Spleen (tissue), 11 donors: Measurements from ENCODE around the gene SMIM7. TPM values are rescaled to one million over a fixed set of nuclear protein-coding genes. Genes with fewer than 3 reads are reported as not detected.

Experiments
- DNase-seq: peaks from one replicate; pipeline ENCODE4 v3.0.0-alpha.2; 2020
- H3K27ac ChIP-seq, 8 donors: fragments of 200-600 bp; sonication (generic) in 7 of 8; 1 replicate in 4 of 8; 2 replicates in 4 of 8; pipeline versions ENCODE4 v1.5.0 to v1.8.0; 2016 to 2021; ENCODE audit warnings: inconsistent platforms in 4 of 8, mild to moderate bottlenecking in 4 of 8, moderate library complexity in 1 of 8
- H3K27me3 ChIP-seq, 7 donors: fragments of 200-600 bp; sonication (generic) in 6 of 7; replicated peaks in 1 of 7; 1 replicate in 4 of 7; 2 replicates in 3 of 7; pipeline versions ENCODE4 v1.5.0 to v1.8.0; 2016 to 2021; ENCODE audit warnings: inconsistent platforms in 3 of 7, mild to moderate bottlenecking in 1 of 7
- H3K36me3 ChIP-seq, 6 donors: fragments of 200-600 bp; sonication (generic) in 5 of 6; 1 replicate in 4 of 6; 2 replicates in 2 of 6; pipeline versions ENCODE4 v1.5.0 to v1.8.0; 2016 to 2021; ENCODE audit warnings: inconsistent platforms in 2 of 6
- H3K4me1 ChIP-seq, 6 donors: fragments of 200-600 bp; sonication (generic) in 5 of 6; 1 replicate in 3 of 6; 2 replicates in 3 of 6; pipeline versions ENCODE4 v1.5.0 to v1.8.0; 2016 to 2021; ENCODE audit warnings: inconsistent platforms in 3 of 6
- H3K4me3 ChIP-seq, 8 donors: fragments of 200-600 bp; sonication (generic) in 7 of 8; 1 replicate in 4 of 8; 2 replicates in 4 of 8; pipeline versions ENCODE4 v1.5.0 to v1.8.0; 2016 to 2021; ENCODE audit warnings: inconsistent platforms in 4 of 8, mild to moderate bottlenecking in 4 of 8, moderate library complexity in 2 of 8
- H3K9me3 ChIP-seq, 8 donors: fragments of 200-600 bp; sonication (generic) in 7 of 8; 1 replicate in 4 of 8; 2 replicates in 4 of 8; pipeline versions ENCODE4 v1.5.0 to v1.8.0; 2016 to 2021; ENCODE audit warnings: inconsistent platforms in 4 of 8
- POLR2A ChIP-seq, 3 donors: fragments of 450-650 bp; IDR thresholded peaks; one replicate each; pipeline ENCODE4 v1.5.1; 2017; ENCODE audit warnings: antibody characterized with exemption in 3 of 3, mild to moderate bottlenecking in 1 of 3
- POLR2AphosphoS5 ChIP-seq, 3 donors: sonication (generic); formaldehyde crosslinking; IDR thresholded peaks; one replicate each; pipeline ENCODE4 v1.5.1; 2017; ENCODE audit warnings: antibody characterized with exemption in 3 of 3
- WGBS, 5 donors: extraction: QIAGEN DNeasy Blood & Tissue Kit in 3 of 5; methylation state at CpG; one replicate each; pipeline versions ENCODE4 v1.1.5 to v1.1.7; 2013 to 2018; 5-methylcytosine and 5-hydroxymethylcytosine counted together
- intact Hi-C: fragments of 100-400 bp; cut with DNase I; formaldehyde crosslinking; loops from one replicate; pipeline ENCODE4 v1.15.0; 2023; ENCODE audit warnings: low total_unique reads
- polyA plus RNA-seq, 3 donors: library from polyadenylated mRNA; stranded (reverse); fragments of 200-250 nt; gene quantifications; one replicate each; pipeline ENCODE4 v1.2.1, GENCODE V29; 2013
- total RNA-seq, 7 donors: library from RNA; depleted of rRNA in 3 of 7; stranded (reverse); fragments of >200 nt in 3 of 7; fragmentation: NEBNext Ultra II Directional in 4 of 7; extraction: Animal tissue kit (Norgen Biotek cat#: 25700) in 4 of 7; gene quantifications; one replicate each; pipeline versions ENCODE4 v1.1.0 to v1.2.1, GENCODE V29; 2016 to 2021
- TF ChIP-seq, protein P1 (sequence below), 11 experiments: fragments of 200-600 bp in 7 of 11; fragments of 450-650 bp in 4 of 11; sonication (generic) in 4 of 11; IDR thresholded peaks in 8 of 11; conservative IDR thresholded peaks in 3 of 11; 1 replicate in 7 of 11; 2 replicates in 4 of 11; pipeline versions ENCODE4 v1.4.0 to v1.8.0; 2016 to 2021; ENCODE audit warnings: antibody characterized with exemption in 11 of 11, inconsistent platforms in 4 of 11, mild to moderate bottlenecking in 1 of 11
- donor health status: healthy with polysubstance abuse.
- donor health status: DM: no; HTN: no; CAD: no; lungs with moderate emphysema.
- donor health status: DM: no; HTN: no; CAD: no.
- donor health status: Bipolar disorder and iron deficiency.
- donor health status: healthy.
- donor health status: DM: no; HTN: no; CAD: no.
- donor health status: DM: yes; HTN: yes; CAD: no.

The SMIM7 gene
- total and polyA plus RNA-seq, 10 donors = 57.3 to 95.4 (median 76.7) TPM

DNA sequence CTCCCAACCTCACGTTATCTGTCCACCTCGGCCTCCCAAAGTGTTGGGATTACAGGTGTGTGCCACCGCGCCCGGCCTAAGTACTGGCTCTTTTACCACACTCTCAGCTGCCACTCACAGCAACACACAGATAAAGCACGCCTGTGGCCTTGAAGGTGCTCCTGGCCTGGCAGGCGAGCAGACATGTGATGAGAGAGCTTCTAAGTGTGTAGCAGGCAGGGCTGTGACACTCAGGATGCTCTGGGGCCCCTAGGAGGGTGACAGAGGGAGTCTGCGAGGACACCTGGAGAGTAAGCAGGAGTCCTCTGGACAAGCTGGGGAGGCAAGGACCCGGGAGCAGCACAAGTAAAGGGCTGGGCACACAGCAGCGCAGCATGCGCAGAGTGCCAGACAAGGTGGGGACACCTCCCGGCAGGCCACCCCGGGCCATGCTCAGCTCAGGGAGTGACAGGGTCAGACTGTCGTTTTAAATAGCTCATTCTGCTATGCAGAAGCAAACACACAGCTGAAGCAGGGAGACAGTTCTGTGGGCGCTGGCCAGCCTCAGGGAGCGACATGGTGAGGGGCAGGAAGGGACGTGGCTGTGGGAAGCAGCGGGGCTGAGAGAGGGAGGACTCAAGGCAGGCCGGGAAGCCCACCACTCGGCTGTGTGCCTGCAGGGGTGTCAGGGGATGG is 58.4 kb downstream of the SMIM7 start:
- Histone ChIP-seq H3K27me3 (no peaks in the 10 kb centered on the region), H3K27ac (no peak overlapping the region), H3K9me3 (no peaks in the 10 kb centered on the region), H3K4me1 (peaks cover 0 to 80% (median 44%) of the 10 kb centered on the region in 6 donors), H3K36me3 (peaks cover 0 to 21% (median 0%) of the 10 kb centered on the region in 6 donors), H3K4me3 (no peak overlapping the region)
- no peak for DNase-seq
- 95 to 97% (median 95%) methylated on average over 18 to 20 of the region's 20 CpGs for WGBS, 5 donors
- intact Hi-C loops = no loop called here
- peak in 1 of 3 donors; percentile 19 for TF ChIP-seq POLR2AphosphoS5 (IDR thresholded peaks at IDR 0.05)
- TF ChIP-seq, protein P1, sequence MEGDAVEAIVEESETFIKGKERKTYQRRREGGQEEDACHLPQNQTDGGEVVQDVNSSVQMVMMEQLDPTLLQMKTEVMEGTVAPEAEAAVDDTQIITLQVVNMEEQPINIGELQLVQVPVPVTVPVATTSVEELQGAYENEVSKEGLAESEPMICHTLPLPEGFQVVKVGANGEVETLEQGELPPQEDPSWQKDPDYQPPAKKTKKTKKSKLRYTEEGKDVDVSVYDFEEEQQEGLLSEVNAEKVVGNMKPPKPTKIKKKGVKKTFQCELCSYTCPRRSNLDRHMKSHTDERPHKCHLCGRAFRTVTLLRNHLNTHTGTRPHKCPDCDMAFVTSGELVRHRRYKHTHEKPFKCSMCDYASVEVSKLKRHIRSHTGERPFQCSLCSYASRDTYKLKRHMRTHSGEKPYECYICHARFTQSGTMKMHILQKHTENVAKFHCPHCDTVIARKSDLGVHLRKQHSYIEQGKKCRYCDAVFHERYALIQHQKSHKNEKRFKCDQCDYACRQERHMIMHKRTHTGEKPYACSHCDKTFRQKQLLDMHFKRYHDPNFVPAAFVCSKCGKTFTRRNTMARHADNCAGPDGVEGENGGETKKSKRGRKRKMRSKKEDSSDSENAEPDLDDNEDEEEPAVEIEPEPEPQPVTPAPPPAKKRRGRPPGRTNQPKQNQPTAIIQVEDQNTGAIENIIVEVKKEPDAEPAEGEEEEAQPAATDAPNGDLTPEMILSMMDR (IDR thresholded peaks at IDR 0.05 in 8 of 11, conservative IDR thresholded peaks at IDR 0.05 in 3 of 11) = no peak

DNA sequence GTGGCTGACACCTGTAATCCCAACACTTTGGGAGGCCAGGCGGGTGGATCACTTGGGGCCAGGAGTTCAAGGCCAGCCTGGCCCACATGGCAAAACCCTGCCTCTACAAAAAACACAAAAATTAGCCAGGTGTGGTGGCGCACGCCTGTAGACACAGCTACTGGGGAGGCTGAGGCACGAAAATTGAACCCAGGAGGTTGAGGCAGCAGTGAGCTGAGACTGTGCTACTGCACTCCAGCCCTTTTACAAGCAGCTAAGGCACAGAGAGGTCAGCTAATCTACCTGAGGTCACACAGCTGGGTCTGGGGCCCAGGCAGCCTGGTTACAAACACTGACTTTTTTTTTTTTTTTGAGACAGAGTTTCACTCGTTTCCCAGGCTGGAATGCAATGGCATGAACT is 59.1 kb downstream of the SMIM7 start:
- TF ChIP-seq, protein P1 (IDR thresholded peaks at IDR 0.05 in 8 of 11, conservative IDR thresholded peaks at IDR 0.05 in 3 of 11) = no peak
- no peak for TF ChIP-seq POLR2A (IDR thresholded peaks at IDR 0.05)
- no peak for TF ChIP-seq POLR2AphosphoS5 (IDR thresholded peaks at IDR 0.05)
- WGBS, 5 donors = 92 to 98% (median 94%) methylated on average over 5 of the region's 5 CpGs
- no peak overlapping the region for H3K27ac ChIP-seq
- H3K36me3 ChIP-seq = peaks cover 0 to 15% (median 0%) of the 10 kb centered on the region in 6 donors
- intact Hi-C loops = no loop called here
- no peaks in the 10 kb centered on the region for H3K9me3 ChIP-seq
- peaks cover 0 to 80% (median 41%) of the 10 kb centered on the region in 6 donors for H3K4me1 ChIP-seq
- DNase-seq = no peak
- no peak overlapping the region for H3K4me3 ChIP-seq
- H3K27me3 ChIP-seq = no peaks in the 10 kb centered on the region

DNA sequence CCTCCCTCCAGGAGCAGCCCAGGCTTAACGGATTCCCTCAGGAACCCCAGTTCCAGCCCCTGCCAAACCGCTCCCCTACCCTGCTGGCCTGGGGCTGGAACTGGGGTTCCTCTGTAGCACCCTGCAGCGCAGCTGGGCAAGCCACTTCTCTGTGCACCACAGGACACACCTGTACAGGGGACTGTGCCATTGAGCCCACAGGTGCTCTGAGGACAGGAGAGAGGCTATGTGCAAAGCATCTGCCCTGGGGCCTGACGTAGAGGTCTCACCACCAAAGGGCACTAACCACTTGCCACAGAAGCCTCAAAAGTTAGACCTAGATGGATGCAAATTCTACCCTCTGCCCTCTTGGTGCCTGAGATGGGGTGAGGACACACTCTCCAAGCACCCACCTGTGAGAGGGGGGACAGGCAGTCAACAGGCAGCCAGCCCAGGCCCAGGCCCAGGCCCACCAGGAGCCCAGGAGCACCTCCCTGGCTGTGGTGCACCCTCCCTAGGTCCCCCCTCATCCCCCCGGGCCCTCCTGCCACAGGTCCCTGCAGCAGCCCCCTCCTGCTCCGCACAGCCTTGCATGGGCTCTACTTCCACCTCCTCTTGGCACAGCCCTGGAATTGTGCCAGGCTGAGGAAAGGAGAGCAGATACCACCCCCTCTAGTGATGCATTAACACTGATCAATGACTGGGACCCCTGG is 60.1 kb downstream of the SMIM7 start:
- DNase-seq = no peak
- intact Hi-C loops = no loop called here
- peaks cover 2 to 80% (median 42%) of the 10 kb centered on the region in 6 donors for H3K4me1 ChIP-seq
- TF ChIP-seq, protein P1 (IDR thresholded peaks at IDR 0.05 in 8 of 11, conservative IDR thresholded peaks at IDR 0.05 in 3 of 11) = no peak
- TF ChIP-seq POLR2AphosphoS5 (IDR thresholded peaks at IDR 0.05) (no peak), POLR2A (IDR thresholded peaks at IDR 0.05) (no peak)
- no peaks in the 10 kb centered on the region for H3K27me3 ChIP-seq
- no peaks in the 10 kb centered on the region for H3K9me3 ChIP-seq
- no peak overlapping the region for H3K4me3 ChIP-seq
- WGBS, 5 donors = 79 to 87% (median 83%) methylated on average over 3 to 6 of the region's 6 CpGs
- peak overlapping the region in 1 of 8 donors; percentile 17 for H3K27ac ChIP-seq
- H3K36me3 ChIP-seq = peaks cover 0 to 9% (median 0%) of the 10 kb centered on the region in 6 donors

DNA sequence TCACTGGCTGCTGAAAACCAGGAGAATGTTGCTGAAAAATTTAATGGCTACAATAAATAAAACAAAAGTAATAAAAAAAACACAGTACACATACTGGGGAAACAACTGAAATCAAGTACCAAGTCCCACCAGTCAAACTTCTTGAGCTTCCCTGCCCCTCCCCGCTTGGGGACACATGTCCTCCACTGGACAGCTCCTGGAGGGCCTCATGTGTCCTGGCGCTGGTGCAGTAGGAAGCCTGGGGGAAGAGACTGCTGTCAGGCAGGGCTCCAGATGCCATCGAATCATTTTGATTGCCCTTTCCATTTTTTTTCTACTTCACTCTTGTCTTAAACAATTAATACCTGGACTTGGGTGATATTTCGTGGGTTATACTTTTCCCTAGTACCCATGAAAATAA is 61.1 kb downstream of the SMIM7 start:
- TF ChIP-seq, protein P1 (IDR thresholded peaks at IDR 0.05 in 8 of 11, conservative IDR thresholded peaks at IDR 0.05 in 3 of 11) = no peak
- TF ChIP-seq POLR2A (IDR thresholded peaks at IDR 0.05) = no peak
- no peak for TF ChIP-seq POLR2AphosphoS5 (IDR thresholded peaks at IDR 0.05)
- intact Hi-C loops = no loop called here
- DNase-seq = no peak

More for the DNA sequence above, 61.1 kb downstream of the SMIM7 start:
- peaks cover 0 to 9% (median 0%) of the 10 kb centered on the region in 6 donors for H3K36me3 ChIP-seq
- H3K9me3 ChIP-seq = no peaks in the 10 kb centered on the region
- 77 to 86% (median 82%) methylated on average over 4 of the region's 4 CpGs for WGBS, 5 donors
- H3K4me3 ChIP-seq = no peak overlapping the region
- H3K27me3 ChIP-seq = no peaks in the 10 kb centered on the region
- peaks cover 11 to 80% (median 45%) of the 10 kb centered on the region in 6 donors for H3K4me1 ChIP-seq
- H3K27ac ChIP-seq = peak overlapping the region in 1 of 8 donors; percentile 17
